ENCODE data around the gene MRPS15.
A peak's percentile ranks its signal among the peaks of the same experiment; 100 is the strongest.

MRPS15 gene

DNA sequence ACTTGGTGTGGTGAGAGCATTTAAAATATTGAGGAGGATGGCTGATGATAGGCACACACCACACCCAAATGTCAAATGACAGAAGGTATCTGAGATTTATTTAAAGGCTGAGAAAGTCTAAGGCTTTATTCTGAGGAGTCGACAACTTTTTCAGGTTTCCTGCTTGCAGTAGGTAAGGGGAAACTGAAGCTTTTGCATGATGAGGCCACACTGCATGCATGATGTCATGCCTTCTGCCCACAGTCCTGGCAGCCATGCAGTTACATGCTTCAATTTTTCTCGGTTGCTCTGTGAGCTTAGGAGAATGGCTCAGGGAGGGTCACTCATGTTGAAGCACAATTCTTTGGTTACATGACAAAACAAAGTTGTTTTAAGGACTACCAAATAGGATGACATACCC lies 20.9 kb downstream of the MRPS15 start (continued):
- TF ChIP-seq ZNF311 (tag by site-specific recombination; IDR thresholded peaks at IDR 0.05; ENCODE audit: borderline replicate concordance) (no peak), ZNF654 (tag by site-specific recombination; IDR thresholded peaks at IDR 0.05; ENCODE audit: low read depth) (no peak), ZNF561 (tag by site-specific recombination; IDR thresholded peaks at IDR 0.05; ENCODE audit: borderline replicate concordance) (no peak), ZBTB21 (tag by site-specific recombination; IDR thresholded peaks at IDR 0.05) (peak; percentile 64), ZNF223 (tag by site-specific recombination; IDR thresholded peaks at IDR 0.05) (no peak)
- TF ChIP-seq, protein P1, sequence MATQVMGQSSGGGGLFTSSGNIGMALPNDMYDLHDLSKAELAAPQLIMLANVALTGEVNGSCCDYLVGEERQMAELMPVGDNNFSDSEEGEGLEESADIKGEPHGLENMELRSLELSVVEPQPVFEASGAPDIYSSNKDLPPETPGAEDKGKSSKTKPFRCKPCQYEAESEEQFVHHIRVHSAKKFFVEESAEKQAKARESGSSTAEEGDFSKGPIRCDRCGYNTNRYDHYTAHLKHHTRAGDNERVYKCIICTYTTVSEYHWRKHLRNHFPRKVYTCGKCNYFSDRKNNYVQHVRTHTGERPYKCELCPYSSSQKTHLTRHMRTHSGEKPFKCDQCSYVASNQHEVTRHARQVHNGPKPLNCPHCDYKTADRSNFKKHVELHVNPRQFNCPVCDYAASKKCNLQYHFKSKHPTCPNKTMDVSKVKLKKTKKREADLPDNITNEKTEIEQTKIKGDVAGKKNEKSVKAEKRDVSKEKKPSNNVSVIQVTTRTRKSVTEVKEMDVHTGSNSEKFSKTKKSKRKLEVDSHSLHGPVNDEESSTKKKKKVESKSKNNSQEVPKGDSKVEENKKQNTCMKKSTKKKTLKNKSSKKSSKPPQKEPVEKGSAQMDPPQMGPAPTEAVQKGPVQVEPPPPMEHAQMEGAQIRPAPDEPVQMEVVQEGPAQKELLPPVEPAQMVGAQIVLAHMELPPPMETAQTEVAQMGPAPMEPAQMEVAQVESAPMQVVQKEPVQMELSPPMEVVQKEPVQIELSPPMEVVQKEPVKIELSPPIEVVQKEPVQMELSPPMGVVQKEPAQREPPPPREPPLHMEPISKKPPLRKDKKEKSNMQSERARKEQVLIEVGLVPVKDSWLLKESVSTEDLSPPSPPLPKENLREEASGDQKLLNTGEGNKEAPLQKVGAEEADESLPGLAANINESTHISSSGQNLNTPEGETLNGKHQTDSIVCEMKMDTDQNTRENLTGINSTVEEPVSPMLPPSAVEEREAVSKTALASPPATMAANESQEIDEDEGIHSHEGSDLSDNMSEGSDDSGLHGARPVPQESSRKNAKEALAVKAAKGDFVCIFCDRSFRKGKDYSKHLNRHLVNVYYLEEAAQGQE (tag by site-specific recombination; IDR thresholded peaks at IDR 0.05): no peak

DNA sequence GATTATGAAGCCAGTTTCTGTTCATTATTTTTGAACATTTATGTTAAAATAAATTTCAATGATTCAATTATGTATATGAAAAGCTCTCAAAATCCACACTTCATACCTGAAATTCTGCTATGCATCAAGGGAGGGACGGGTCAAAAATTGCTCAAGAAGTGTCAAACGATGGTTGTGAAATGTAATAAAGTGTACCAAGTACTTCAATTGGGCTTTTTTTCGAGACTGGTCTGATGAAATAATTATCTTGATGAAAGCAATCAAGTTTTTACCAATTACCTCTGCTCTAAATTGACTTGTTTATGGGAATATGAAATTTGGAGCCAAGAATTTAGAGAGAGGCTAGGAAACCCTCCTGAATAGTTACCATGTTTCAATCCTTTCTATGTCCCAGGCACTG lies 21.8 kb downstream of the MRPS15 start:
- H3K4me1 ChIP-seq (ENCODE audit: control insufficient read depth, insufficient read depth, low read length): no peaks in the 10 kb centered on the region
- peaks cover 0 to 8% of the 10 kb centered on the region in 2 experiments; a peak in 2 of 3 replicates for H3K36me3 ChIP-seq (ENCODE audit: control insufficient read depth in 2 of 2, insufficient read depth in 1 of 2, low read length in 2 of 2)
- no peak overlapping the region for H3K4me3 ChIP-seq (ENCODE audit: low read depth, low read length)
- ChIA-PET POLR2A (no interaction called here), CTCF (interaction anchor here (1.0 kb wide), 1 partner anchor 29 kb away, joined by 3 read pairs; no protein-coding TSS in a partner anchor)
- H3K9me3 ChIP-seq (ENCODE audit: control insufficient read depth, insufficient read depth, low read depth, low read length): no peaks in the 10 kb centered on the region
- no peak overlapping the region for H3K27ac ChIP-seq (ENCODE audit: extremely low read depth, low read depth, low read length)
- no peak for TF ChIP-seq ZNF292 (tag by site-specific recombination; IDR thresholded peaks at IDR 0.05; ENCODE audit: borderline replicate concordance, low read depth)
- TF ChIP-seq, protein P2, sequence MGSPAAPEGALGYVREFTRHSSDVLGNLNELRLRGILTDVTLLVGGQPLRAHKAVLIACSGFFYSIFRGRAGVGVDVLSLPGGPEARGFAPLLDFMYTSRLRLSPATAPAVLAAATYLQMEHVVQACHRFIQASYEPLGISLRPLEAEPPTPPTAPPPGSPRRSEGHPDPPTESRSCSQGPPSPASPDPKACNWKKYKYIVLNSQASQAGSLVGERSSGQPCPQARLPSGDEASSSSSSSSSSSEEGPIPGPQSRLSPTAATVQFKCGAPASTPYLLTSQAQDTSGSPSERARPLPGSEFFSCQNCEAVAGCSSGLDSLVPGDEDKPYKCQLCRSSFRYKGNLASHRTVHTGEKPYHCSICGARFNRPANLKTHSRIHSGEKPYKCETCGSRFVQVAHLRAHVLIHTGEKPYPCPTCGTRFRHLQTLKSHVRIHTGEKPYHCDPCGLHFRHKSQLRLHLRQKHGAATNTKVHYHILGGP (tag by site-specific recombination; IDR thresholded peaks at IDR 0.05): no peak
- TF ChIP-seq ZNF658 (tag by site-specific recombination; IDR thresholded peaks at IDR 0.05): no peak
- no peak for TF ChIP-seq SCRT1 (tag by site-specific recombination; IDR thresholded peaks at IDR 0.05; ENCODE audit: borderline replicate concordance)
- no peak for TF ChIP-seq ZSCAN16 (tag by site-specific recombination; IDR thresholded peaks at IDR 0.05)
- no peak for TF ChIP-seq ZNF549 (tag by site-specific recombination; IDR thresholded peaks at IDR 0.05)
- TF ChIP-seq, protein P3, sequence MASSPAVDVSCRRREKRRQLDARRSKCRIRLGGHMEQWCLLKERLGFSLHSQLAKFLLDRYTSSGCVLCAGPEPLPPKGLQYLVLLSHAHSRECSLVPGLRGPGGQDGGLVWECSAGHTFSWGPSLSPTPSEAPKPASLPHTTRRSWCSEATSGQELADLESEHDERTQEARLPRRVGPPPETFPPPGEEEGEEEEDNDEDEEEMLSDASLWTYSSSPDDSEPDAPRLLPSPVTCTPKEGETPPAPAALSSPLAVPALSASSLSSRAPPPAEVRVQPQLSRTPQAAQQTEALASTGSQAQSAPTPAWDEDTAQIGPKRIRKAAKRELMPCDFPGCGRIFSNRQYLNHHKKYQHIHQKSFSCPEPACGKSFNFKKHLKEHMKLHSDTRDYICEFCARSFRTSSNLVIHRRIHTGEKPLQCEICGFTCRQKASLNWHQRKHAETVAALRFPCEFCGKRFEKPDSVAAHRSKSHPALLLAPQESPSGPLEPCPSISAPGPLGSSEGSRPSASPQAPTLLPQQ (tag by site-specific recombination; IDR thresholded peaks at IDR 0.05): no peak
- TF ChIP-seq EGR2 (tag by site-specific recombination; IDR thresholded peaks at IDR 0.05; ENCODE audit: low read depth): no peak
- no peak for TF ChIP-seq BCL11A (tag by site-specific recombination; IDR thresholded peaks at IDR 0.05; ENCODE audit: low read depth)
- no peak for TF ChIP-seq ZNF580 (tag by site-specific recombination; IDR thresholded peaks at IDR 0.05)
- TF ChIP-seq ZNF211 (tag by site-specific recombination; IDR thresholded peaks at IDR 0.05; ENCODE audit: low read depth): no peak
- TF ChIP-seq ZNF23 (tag by site-specific recombination; IDR thresholded peaks at IDR 0.05; ENCODE audit: borderline replicate concordance): no peak
